SK-N-MC (cell line): ENCODE data around the gene SAMD9L.
"Not testable (repeated sequence)": the region's sequence is repeated elsewhere in the genome, so short reads cannot be mapped to it uniquely, and the experiment has no call there.

ENCODE experiments used
- DNase-seq: peaks from one replicate; pipeline ENCODE4 v3.0.0-alpha.2; 2011; ENCODE audit warnings: low read depth, low spot score
- H3K27ac ChIP-seq: fragments of 200-600 bp; sonication (generic); 2 replicates; pipeline ENCODE4 v1.5.1; 2016; ENCODE audit warnings: mixed run types
- H3K36me3 ChIP-seq: fragments of 200-600 bp; sonication (generic); 2 replicates; pipeline ENCODE4 v1.6.1; 2017; ENCODE audit warnings: antibody characterized with exemption, low read length, mixed read lengths; ENCODE audit not compliant: insufficient read depth
- H3K4me3 ChIP-seq: fragments of 200-600 bp; sonication (generic); 2 replicates; pipeline ENCODE4 v1.5.1; 2016
- H3K9ac ChIP-seq: fragments of 200-600 bp; sonication (generic); 2 replicates; pipeline ENCODE4 v1.8.0; 2017; ENCODE audit warnings: mixed run types, mixed read lengths; ENCODE audit not compliant: insufficient read length
- H3K9me3 ChIP-seq: fragments of 200-600 bp; sonication (generic); 2 replicates; pipeline ENCODE4 v1.6.1; 2017; ENCODE audit warnings: low read depth, mild to moderate bottlenecking, antibody characterized with exemption, low read length, moderate library complexity, mixed read lengths
- EZH2 ChIP-seq: fragments of 200-600 bp; sonication (generic); IDR thresholded peaks from one replicate; pipeline ENCODE4 v1.6.1; 2017; ENCODE audit warnings: antibody characterized with exemption
- FOXP2 ChIP-seq: optimal IDR thresholded peaks from 2 replicates; pipeline ENCODE3; 2011; ENCODE audit warnings: mild to moderate bottlenecking, moderate library complexity; ENCODE audit not compliant: insufficient read depth; ENCODE audit errors: extremely low read length, control extremely low read depth
- POLR2AphosphoS5 ChIP-seq: IDR thresholded peaks from 2 replicates; pipeline ENCODE4 v1.6.1; 2012; ENCODE audit warnings: mild to moderate bottlenecking, low read depth, low read length, borderline replicate concordance

Gene SAMD9L

GRCh38 chr7:93138576-93138975 lies 9.6 kb downstream of the SAMD9L start:
- no peak overlapping the region for H3K27ac ChIP-seq
- no peak overlapping the region for H3K9ac ChIP-seq
- H3K4me3 ChIP-seq, result no peak overlapping the region
- no peak for TF ChIP-seq FOXP2
- DNase-seq, result no peak
- H3K9me3 ChIP-seq, result no peaks in the 10 kb centered on the region
- H3K36me3 ChIP-seq, result no peaks in the 10 kb centered on the region

- no peak for DNase-seq
- no peaks in the 10 kb centered on the region for H3K36me3 ChIP-seq
- no peak overlapping the region for H3K27ac ChIP-seq
- H3K9ac ChIP-seq, result no peak overlapping the region
- no peaks in the 10 kb centered on the region for H3K9me3 ChIP-seq
- H3K4me3 ChIP-seq, result no peak overlapping the region
- TF ChIP-seq FOXP2, result no peak
- no peak for TF ChIP-seq EZH2
- TF ChIP-seq POLR2AphosphoS5, result no peak
Observed at GRCh38 chr7:93133005-93133404, 15.2 kb downstream of the SAMD9L start.

- H3K9me3 ChIP-seq, result no peaks in the 10 kb centered on the region
Observed at GRCh38 chr7:93132216-93132615, 16.0 kb downstream of the SAMD9L start.

GRCh38 chr7:93126954-93127353 lies 21.2 kb downstream of the SAMD9L start:
- not testable (repeated sequence) for DNase-seq

More at GRCh38 chr7:93132216-93132615, 16.0 kb downstream of the SAMD9L start:
- no peak overlapping the region for H3K27ac ChIP-seq
- no peak overlapping the region for H3K4me3 ChIP-seq
- H3K36me3 ChIP-seq, result no peaks in the 10 kb centered on the region
- H3K9ac ChIP-seq, result no peak overlapping the region
- TF ChIP-seq EZH2 (no peak), POLR2AphosphoS5 (no peak), FOXP2 (no peak)
- no peak for DNase-seq

GRCh38 chr7:93123532-93123931 lies 24.7 kb downstream of the SAMD9L start:
- not testable (repeated sequence) for H3K9ac ChIP-seq, H3K4me3 ChIP-seq, H3K27ac ChIP-seq, DNase-seq, H3K36me3 ChIP-seq, H3K9me3 ChIP-seq

More at GRCh38 chr7:93126954-93127353, 21.2 kb downstream of the SAMD9L start:
- not testable (repeated sequence) for H3K9ac ChIP-seq, H3K36me3 ChIP-seq, H3K4me3 ChIP-seq, H3K27ac ChIP-seq, H3K9me3 ChIP-seq

- no peak for DNase-seq
- no peak overlapping the region for H3K27ac ChIP-seq
- no peaks in the 10 kb centered on the region for H3K9me3 ChIP-seq
- no peaks in the 10 kb centered on the region for H3K36me3 ChIP-seq
- no peak overlapping the region for H3K4me3 ChIP-seq
- no peak overlapping the region for H3K9ac ChIP-seq
- no peak for TF ChIP-seq POLR2AphosphoS5
- TF ChIP-seq FOXP2, result no peak
- no peak for TF ChIP-seq EZH2
Observed at GRCh38 chr7:93120592-93121549, 27.3 kb downstream of the SAMD9L start.

- no peaks in the 10 kb centered on the region for H3K9me3 ChIP-seq
- TF ChIP-seq FOXP2, result no peak
- TF ChIP-seq POLR2AphosphoS5, result no peak
- no peak for TF ChIP-seq EZH2
- H3K36me3 ChIP-seq, result no peaks in the 10 kb centered on the region
- no peak for DNase-seq
- no peak overlapping the region for H3K27ac ChIP-seq
- H3K9ac ChIP-seq, result no peak overlapping the region
- no peak overlapping the region for H3K4me3 ChIP-seq
Observed at GRCh38 chr7:93119191-93119905, 28.8 kb downstream of the SAMD9L start.

GRCh38 chr7:93117852-93118530 lies 30.2 kb downstream of the SAMD9L start, which contains the start of gene SAMD9:
Gene SAMD9, minus strand, starts transcription at chr7:93117979. Its CDS starts 11,882 bp downstream, at chr7:93106097.
- Histone ChIP-seq H3K36me3 (no peaks in the 10 kb centered on the region), H3K9me3 (no peaks in the 10 kb centered on the region), H3K9ac (peak within 1 kb of the TSS; percentile 74), H3K27ac (peak within 1 kb of the TSS; percentile 64; the same call in 1 of the 2 replicates), H3K4me3 (peak within 1 kb of the TSS; percentile 84)
- TF ChIP-seq FOXP2 (no peak), EZH2 (no peak), POLR2AphosphoS5 (no peak)
- peak; percentile 45 for DNase-seq
